SJSA1 (cell line): ENCODE results near the gene FAM120AOS. TPM values are rescaled to one million over a fixed set of nuclear protein-coding genes. Genes with fewer than 3 reads are reported as not detected.

Experiments
- DNase-seq, 2 experiments: peaks; one replicate each; pipeline ENCODE4 v3.0.0-alpha.2; 2015 to 2020; ENCODE audit warnings: low spot score in 2 of 2, low read depth in 1 of 2
- H3K27ac ChIP-seq: fragments of 250-450 bp; sonication (Bioruptor Pico); 2 replicates; pipeline ENCODE4 v1.5.1; 2020; ENCODE audit warnings: mild to moderate bottlenecking, moderate library complexity
- H3K27me3 ChIP-seq: fragments of 250-450 bp; sonication (Bioruptor Pico); replicated peaks from 2 replicates; pipeline ENCODE4 v1.5.1; 2020; ENCODE audit warnings: mild to moderate bottlenecking, moderate library complexity
- H3K36me3 ChIP-seq: fragments of 250-450 bp; sonication (Bioruptor Pico); 2 replicates; pipeline ENCODE4 v1.5.1; 2020; ENCODE audit warnings: mild to moderate bottlenecking
- H3K4me1 ChIP-seq: fragments of 250-450 bp; sonication (Bioruptor Pico); replicated peaks from 2 replicates; pipeline ENCODE4 v1.6.1; 2021; ENCODE audit warnings: mild to moderate bottlenecking
- H3K4me3 ChIP-seq: fragments of 250-450 bp; sonication (Bioruptor Pico); 2 replicates; pipeline ENCODE4 v1.5.1; 2020; ENCODE audit warnings: mild to moderate bottlenecking
- H3K9me3 ChIP-seq: fragments of 250-450 bp; sonication (Bioruptor Pico); replicated peaks from 2 replicates; pipeline ENCODE4 v1.5.1; 2020; ENCODE audit warnings: mild to moderate bottlenecking
- total RNA-seq: library from RNA; depleted of rRNA; stranded (reverse); fragments of >200 nt; shearing (Covaris generic); gene quantifications from 2 replicates; pipeline ENCODE4 v1.2.3, GENCODE V29; 2014

FAM120AOS gene
- total RNA-seq, 1 experiment from 2014 or later, result 29.3 TPM

GRCh38 chr9:93477397-93477796 lies 24.0 kb upstream of the FAM120AOS start:
- peaks cover 23% of the 10 kb centered on the region for H3K36me3 ChIP-seq
- H3K4me3 ChIP-seq, result no peak overlapping the region
- no peaks in the 10 kb centered on the region for H3K9me3 ChIP-seq
- H3K27me3 ChIP-seq, result no peaks in the 10 kb centered on the region
- H3K27ac ChIP-seq, result no peak overlapping the region
- DNase-seq, result no peak
- peaks cover 9% of the 10 kb centered on the region for H3K4me1 ChIP-seq

- peaks cover 9% of the 10 kb centered on the region for H3K4me1 ChIP-seq
- no peak overlapping the region for H3K4me3 ChIP-seq
- H3K9me3 ChIP-seq, result no peaks in the 10 kb centered on the region
- DNase-seq, result no peak
- no peak overlapping the region for H3K27ac ChIP-seq
- H3K36me3 ChIP-seq, result peaks cover 26% of the 10 kb centered on the region
- no peaks in the 10 kb centered on the region for H3K27me3 ChIP-seq
Measured at GRCh38 chr9:93476924-93477323, 23.5 kb upstream of the FAM120AOS start.

- Histone ChIP-seq H3K4me3 (no peak overlapping the region), H3K36me3 (peaks cover 32% of the 10 kb centered on the region), H3K4me1 (peaks cover 9% of the 10 kb centered on the region), H3K9me3 (no peaks in the 10 kb centered on the region), H3K27me3 (no peaks in the 10 kb centered on the region), H3K27ac (no peak overlapping the region)
- DNase-seq, result no peak
Measured at GRCh38 chr9:93475856-93476255, 22.5 kb upstream of the FAM120AOS start.

GRCh38 chr9:93475108-93475507 lies 21.7 kb upstream of the FAM120AOS start:
- no peak overlapping the region for H3K4me3 ChIP-seq
- H3K27ac ChIP-seq, result no peak overlapping the region
- no peaks in the 10 kb centered on the region for H3K9me3 ChIP-seq
- H3K36me3 ChIP-seq, result peaks cover 32% of the 10 kb centered on the region
- no peak for DNase-seq
- H3K27me3 ChIP-seq, result no peaks in the 10 kb centered on the region
- H3K4me1 ChIP-seq, result peaks cover 9% of the 10 kb centered on the region

- Histone ChIP-seq H3K4me1 (peaks cover 14% of the 10 kb centered on the region), H3K36me3 (peaks cover 25% of the 10 kb centered on the region), H3K4me3 (no peak overlapping the region), H3K27ac (no peak overlapping the region), H3K9me3 (no peaks in the 10 kb centered on the region), H3K27me3 (no peaks in the 10 kb centered on the region)
- DNase-seq, result no peak
Measured at GRCh38 chr9:93473411-93473810, 20.0 kb upstream of the FAM120AOS start.

- DNase-seq, result no peak
- H3K4me3 ChIP-seq, result no peak overlapping the region
- no peaks in the 10 kb centered on the region for H3K27me3 ChIP-seq
- no peak overlapping the region for H3K27ac ChIP-seq
- H3K36me3 ChIP-seq, result peaks cover 15% of the 10 kb centered on the region
- no peaks in the 10 kb centered on the region for H3K9me3 ChIP-seq
- peaks cover 27% of the 10 kb centered on the region for H3K4me1 ChIP-seq
Measured at GRCh38 chr9:93471124-93471523, 17.7 kb upstream of the FAM120AOS start.

- Histone ChIP-seq H3K4me1 (peaks cover 20% of the 10 kb centered on the region), H3K4me3 (no peak overlapping the region), H3K36me3 (peaks cover 12% of the 10 kb centered on the region), H3K27me3 (no peaks in the 10 kb centered on the region), H3K9me3 (no peaks in the 10 kb centered on the region), H3K27ac (no peak overlapping the region)
- DNase-seq, result no peak
Measured at GRCh38 chr9:93470391-93470790, 17.0 kb upstream of the FAM120AOS start.

GRCh38 chr9:93468763-93469456 lies 15.5 kb upstream of the FAM120AOS start:
- peaks cover 9% of the 10 kb centered on the region; the same call in 1 of the 2 replicates for H3K36me3 ChIP-seq
- H3K27ac ChIP-seq, result no peak overlapping the region
- peaks cover 18% of the 10 kb centered on the region for H3K4me1 ChIP-seq
- DNase-seq, result no peak
- no peaks in the 10 kb centered on the region for H3K9me3 ChIP-seq
- H3K4me3 ChIP-seq, result no peak overlapping the region
- no peaks in the 10 kb centered on the region for H3K27me3 ChIP-seq

GRCh38 chr9:93467462-93467861 lies 14.1 kb upstream of the FAM120AOS start:
- Histone ChIP-seq H3K9me3 (no peaks in the 10 kb centered on the region), H3K4me1 (peaks cover 18% of the 10 kb centered on the region), H3K4me3 (no peak overlapping the region), H3K36me3 (peaks cover 9% of the 10 kb centered on the region; the same call in 1 of the 2 replicates), H3K27ac (no peak overlapping the region), H3K27me3 (no peaks in the 10 kb centered on the region)
- no peak for DNase-seq

- Histone ChIP-seq H3K27me3 (no peaks in the 10 kb centered on the region), H3K36me3 (peaks cover 8% of the 10 kb centered on the region; the same call in 1 of the 2 replicates)
- peak in 1 of 2 experiments; percentile 23 for DNase-seq
Measured at GRCh38 chr9:93467062-93467416, 13.7 kb upstream of the FAM120AOS start.

GRCh38 chr9:93466416-93467061 lies 13.2 kb upstream of the FAM120AOS start:
- peaks cover 18% of the 10 kb centered on the region for H3K4me1 ChIP-seq
- no peaks in the 10 kb centered on the region for H3K27me3 ChIP-seq
- DNase-seq, result no peak
- H3K4me3 ChIP-seq, result no peak overlapping the region
- no peak overlapping the region for H3K27ac ChIP-seq
- peaks cover 5% of the 10 kb centered on the region; the same call in 1 of the 2 replicates for H3K36me3 ChIP-seq
- no peaks in the 10 kb centered on the region for H3K9me3 ChIP-seq

More at GRCh38 chr9:93467062-93467416, 13.7 kb upstream of the FAM120AOS start:
- Histone ChIP-seq H3K4me1 (peaks cover 18% of the 10 kb centered on the region), H3K27ac (no peak overlapping the region), H3K9me3 (no peaks in the 10 kb centered on the region), H3K4me3 (no peak overlapping the region)

- peaks cover 18% of the 10 kb centered on the region for H3K4me1 ChIP-seq
- no peaks in the 10 kb centered on the region; the same call in 1 of the 2 replicates for H3K36me3 ChIP-seq
- no peaks in the 10 kb centered on the region for H3K9me3 ChIP-seq
- H3K27ac ChIP-seq, result no peak overlapping the region
- no peak overlapping the region for H3K4me3 ChIP-seq
- DNase-seq, result no peak
- no peaks in the 10 kb centered on the region for H3K27me3 ChIP-seq
Measured at GRCh38 chr9:93465855-93466254, 12.5 kb upstream of the FAM120AOS start.

GRCh38 chr9:93464876-93465275 lies 11.5 kb upstream of the FAM120AOS start:
- DNase-seq, result no peak
- H3K36me3 ChIP-seq, result no peaks in the 10 kb centered on the region; the same call in 1 of the 2 replicates
- H3K9me3 ChIP-seq, result no peaks in the 10 kb centered on the region
- no peaks in the 10 kb centered on the region for H3K27me3 ChIP-seq
- no peak overlapping the region for H3K4me3 ChIP-seq
- H3K27ac ChIP-seq, result no peak overlapping the region
- H3K4me1 ChIP-seq, result peaks cover 18% of the 10 kb centered on the region

- Histone ChIP-seq H3K4me3 (no peak overlapping the region), H3K27ac (no peak overlapping the region), H3K36me3 (no peaks in the 10 kb centered on the region; the same call in 1 of the 2 replicates), H3K4me1 (peaks cover 18% of the 10 kb centered on the region), H3K27me3 (no peaks in the 10 kb centered on the region), H3K9me3 (no peaks in the 10 kb centered on the region)
- DNase-seq, result no peak
Measured at GRCh38 chr9:93464395-93464794, 11.0 kb upstream of the FAM120AOS start.
